ENCODE data around the gene RFX8.

DNA sequence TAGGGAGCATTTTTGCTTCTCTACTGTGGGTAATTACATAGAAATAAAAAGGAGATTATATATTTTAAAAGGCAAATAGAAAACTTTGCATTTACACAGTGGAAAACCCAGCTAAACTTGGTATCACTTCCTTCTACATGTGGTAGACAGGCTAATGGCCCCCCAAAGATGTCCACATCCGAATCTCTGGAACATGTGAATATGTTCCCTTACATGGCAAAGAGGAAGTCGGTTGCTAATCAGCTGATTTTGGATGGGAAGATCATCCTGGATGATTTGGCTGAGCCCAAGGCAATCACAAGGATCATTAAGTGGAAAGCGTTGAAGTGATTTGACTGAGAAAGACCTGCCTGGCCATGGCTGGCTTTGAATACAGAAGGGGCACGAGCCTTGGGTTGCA lies 113.8 kb downstream of the RFX8 start:
- TF ChIP-seq, protein P1, sequence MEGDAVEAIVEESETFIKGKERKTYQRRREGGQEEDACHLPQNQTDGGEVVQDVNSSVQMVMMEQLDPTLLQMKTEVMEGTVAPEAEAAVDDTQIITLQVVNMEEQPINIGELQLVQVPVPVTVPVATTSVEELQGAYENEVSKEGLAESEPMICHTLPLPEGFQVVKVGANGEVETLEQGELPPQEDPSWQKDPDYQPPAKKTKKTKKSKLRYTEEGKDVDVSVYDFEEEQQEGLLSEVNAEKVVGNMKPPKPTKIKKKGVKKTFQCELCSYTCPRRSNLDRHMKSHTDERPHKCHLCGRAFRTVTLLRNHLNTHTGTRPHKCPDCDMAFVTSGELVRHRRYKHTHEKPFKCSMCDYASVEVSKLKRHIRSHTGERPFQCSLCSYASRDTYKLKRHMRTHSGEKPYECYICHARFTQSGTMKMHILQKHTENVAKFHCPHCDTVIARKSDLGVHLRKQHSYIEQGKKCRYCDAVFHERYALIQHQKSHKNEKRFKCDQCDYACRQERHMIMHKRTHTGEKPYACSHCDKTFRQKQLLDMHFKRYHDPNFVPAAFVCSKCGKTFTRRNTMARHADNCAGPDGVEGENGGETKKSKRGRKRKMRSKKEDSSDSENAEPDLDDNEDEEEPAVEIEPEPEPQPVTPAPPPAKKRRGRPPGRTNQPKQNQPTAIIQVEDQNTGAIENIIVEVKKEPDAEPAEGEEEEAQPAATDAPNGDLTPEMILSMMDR (IDR thresholded peaks at IDR 0.05): no peak
- TF ChIP-seq ZFX (IDR thresholded peaks at IDR 0.05; ENCODE audit: borderline replicate concordance): no peak
